Prostate gland (tissue), 2 donors: ENCODE results near the gene STYK1.

Source experiments
- POLR2A ChIP-seq: fragments of 450-650 bp; IDR thresholded peaks from one replicate; pipeline ENCODE4 v1.6.1; 2016; ENCODE audit warnings: antibody characterized with exemption, mild to moderate bottlenecking
- POLR2AphosphoS5 ChIP-seq: sonication (generic); formaldehyde crosslinking; IDR thresholded peaks from one replicate; pipeline ENCODE4 v1.6.1; 2017; ENCODE audit warnings: antibody characterized with exemption
- TF ChIP-seq, protein P1 (sequence below), 4 experiments: fragments of 200-600 bp in 2 of 4; fragments of 450-650 bp in 2 of 4; sonication (generic) in 2 of 4; IDR thresholded peaks; 1 replicate in 3 of 4; 2 replicates in 1 of 4; pipeline ENCODE4 v1.5.1; 2016 to 2019; ENCODE audit warnings: antibody characterized with exemption in 4 of 4, mild to moderate bottlenecking in 2 of 4, moderate library complexity in 2 of 4

DNA sequence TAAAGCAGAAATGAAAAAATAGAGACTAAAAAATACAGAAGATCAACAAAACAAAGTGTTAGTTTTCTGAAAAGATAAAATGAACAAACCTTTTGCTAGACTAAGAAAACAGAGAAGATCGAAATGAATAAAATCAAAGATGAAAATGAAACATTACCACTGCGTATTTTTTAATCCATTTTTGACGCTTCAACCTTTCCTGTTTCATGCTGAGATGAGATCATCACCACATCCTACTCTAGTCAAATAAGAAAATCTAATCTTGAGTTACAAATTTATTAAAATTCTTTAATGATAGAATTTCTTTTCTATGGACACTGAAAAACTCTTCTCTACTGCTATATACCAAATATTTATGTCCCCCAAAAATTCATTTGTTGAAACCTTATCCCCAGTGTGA lies 91.1 kb downstream of the STYK1 start:
- TF ChIP-seq, protein P1, sequence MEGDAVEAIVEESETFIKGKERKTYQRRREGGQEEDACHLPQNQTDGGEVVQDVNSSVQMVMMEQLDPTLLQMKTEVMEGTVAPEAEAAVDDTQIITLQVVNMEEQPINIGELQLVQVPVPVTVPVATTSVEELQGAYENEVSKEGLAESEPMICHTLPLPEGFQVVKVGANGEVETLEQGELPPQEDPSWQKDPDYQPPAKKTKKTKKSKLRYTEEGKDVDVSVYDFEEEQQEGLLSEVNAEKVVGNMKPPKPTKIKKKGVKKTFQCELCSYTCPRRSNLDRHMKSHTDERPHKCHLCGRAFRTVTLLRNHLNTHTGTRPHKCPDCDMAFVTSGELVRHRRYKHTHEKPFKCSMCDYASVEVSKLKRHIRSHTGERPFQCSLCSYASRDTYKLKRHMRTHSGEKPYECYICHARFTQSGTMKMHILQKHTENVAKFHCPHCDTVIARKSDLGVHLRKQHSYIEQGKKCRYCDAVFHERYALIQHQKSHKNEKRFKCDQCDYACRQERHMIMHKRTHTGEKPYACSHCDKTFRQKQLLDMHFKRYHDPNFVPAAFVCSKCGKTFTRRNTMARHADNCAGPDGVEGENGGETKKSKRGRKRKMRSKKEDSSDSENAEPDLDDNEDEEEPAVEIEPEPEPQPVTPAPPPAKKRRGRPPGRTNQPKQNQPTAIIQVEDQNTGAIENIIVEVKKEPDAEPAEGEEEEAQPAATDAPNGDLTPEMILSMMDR (IDR thresholded peaks at IDR 0.05): no peak
- TF ChIP-seq POLR2AphosphoS5: no peak
- TF ChIP-seq POLR2A: no peak
